HepG2 (cell line): Measurements from ENCODE around the gene SRSF3. TPM values are rescaled to one million over a fixed set of nuclear protein-coding genes. Genes with fewer than 3 reads are reported as not detected.

Source experiments
- AHDC1 ChIP-seq: sonication (generic); formaldehyde crosslinking; IDR thresholded peaks from 2 replicates; pipeline ENCODE4 v1.5.1; 2020; ENCODE audit warnings: mild to moderate bottlenecking, missing genetic modification reagents, borderline replicate concordance
- ISX ChIP-seq: sonication (generic); formaldehyde crosslinking; conservative IDR thresholded peaks from 2 replicates; pipeline ENCODE4 v1.5.0; 2020; ENCODE audit warnings: missing genetic modification reagents
- KIAA2018 ChIP-seq: sonication (generic); formaldehyde crosslinking; IDR thresholded peaks from 2 replicates; pipeline ENCODE4 v1.5.0; 2020; ENCODE audit warnings: mild to moderate bottlenecking, missing genetic modification reagents, borderline replicate concordance
- PBX2 ChIP-seq: IDR thresholded peaks from 2 replicates; pipeline ENCODE4 v1.6.1; 2016; ENCODE audit warnings: control low read depth
- RFXANK ChIP-seq: IDR thresholded peaks from 2 replicates; pipeline ENCODE4 v1.6.1; 2016
- RXRA ChIP-seq: sonication (generic); formaldehyde crosslinking; IDR thresholded peaks from 2 replicates; pipeline ENCODE4 v1.5.1; 2020; ENCODE audit warnings: missing genetic modification reagents
- SNAPC5 ChIP-seq: sonication (generic); formaldehyde crosslinking; IDR thresholded peaks from 2 replicates; pipeline ENCODE4 v1.8.1; 2023; ENCODE audit warnings: mild to moderate bottlenecking, missing genetic modification reagents, borderline replicate concordance
- SNRNP70 ChIP-seq: fragments of 200-400 bp; formaldehyde crosslinking; IDR thresholded peaks from 2 replicates; pipeline ENCODE4 v1.6.1; 2017; ENCODE audit warnings: mild to moderate bottlenecking, low read depth, low read length, moderate library complexity
- THAP7 ChIP-seq: sonication (generic); formaldehyde crosslinking; IDR thresholded peaks from 2 replicates; pipeline ENCODE4 v1.8.1; 2023; ENCODE audit warnings: mild to moderate bottlenecking, missing genetic modification reagents
- ZBTB38 ChIP-seq: sonication (generic); formaldehyde crosslinking; IDR thresholded peaks from 2 replicates; pipeline ENCODE4 v1.5.1; 2020; ENCODE audit warnings: mild to moderate bottlenecking, missing genetic modification reagents
- ZNF414 ChIP-seq: sonication (generic); formaldehyde crosslinking; IDR thresholded peaks from 2 replicates; pipeline ENCODE4 v1.5.0; 2020; ENCODE audit warnings: missing genetic modification reagents
- ZNF644 ChIP-seq: IDR thresholded peaks from 2 replicates; pipeline ENCODE4 v1.6.1; 2016; ENCODE audit warnings: low read depth
- ZNF782 ChIP-seq: sonication (generic); formaldehyde crosslinking; IDR thresholded peaks from 2 replicates; pipeline ENCODE4 v1.4.0; 2020; ENCODE audit warnings: missing genetic modification reagents, mild to moderate bottlenecking, borderline replicate concordance
- polyA plus RNA-seq, 8 experiments: library from polyadenylated mRNA; depleted of rRNA in 3 of 8; stranded (reverse) in 7 of 8; unstranded in 1 of 8; fragments of >200 nt; fragmentation: Illumina TruSeq in 4 of 8; extraction: Trizol in 4 of 8; gene quantifications; 2 replicates each; pipeline versions ENCODE4 v1.2.1 to v1.2.3, GENCODE V29; 2011 to 2016; ENCODE audit warnings: low read depth in 4 of 8, missing spikeins in 1 of 8, mixed read lengths in 1 of 8; ENCODE audit not compliant: insufficient read depth in 1 of 8
- total RNA-seq, 5 experiments: library from RNA; depleted of rRNA; stranded (reverse); fragments of >200 nt; fragmentation: Illumina TruSeq; extraction: Trizol; gene quantifications; 2 replicates each; pipeline ENCODE4 v1.2.3, GENCODE V29; 2016; ENCODE audit warnings: low read depth in 1 of 5

SRSF3 gene
- total and polyA plus RNA-seq, 2 of the 13 experiments (the other 11 are each of a cell fraction or from before 2014, with no cell fraction given) = 206 to 684 TPM

- peak; percentile 46; the same call in 1 of the 2 replicates for TF ChIP-seq KIAA2018 (CRISPR knock-in tag)
- no peak for TF ChIP-seq ZNF414 (CRISPR knock-in tag)
- 0 out of 2 replicates have a peak, but pooled peaks have one; percentile 20 for TF ChIP-seq THAP7
- no peak for TF ChIP-seq ZBTB38 (CRISPR knock-in tag)
- TF ChIP-seq RFXANK = no peak
- no peak for TF ChIP-seq RXRA (CRISPR knock-in tag)
- TF ChIP-seq ISX (CRISPR knock-in tag) = no peak
- no peak for TF ChIP-seq SNAPC5 (CRISPR knock-in tag)
- no peak for TF ChIP-seq PBX2
- no peak; the same call in 1 of the 2 replicates for TF ChIP-seq ZNF644 (CRISPR knock-in tag)
- TF ChIP-seq AHDC1 (CRISPR knock-in tag) = peak; percentile 16; the same call in 1 of the 2 replicates
- no peak for TF ChIP-seq ZNF782 (CRISPR knock-in tag)
- TF ChIP-seq SNRNP70 = no peak
These were observed 563 bp upstream of the SRSF3 start (continued) for GRCh38 chr6:36593569-36594028.
